Stomach (tissue), 4 donors: ENCODE data around the gene DPYSL3.

Source experiments
- CTCF ChIP-seq, 7 experiments: fragments of 450-650 bp in 4 of 7; fragments of 200-600 bp in 3 of 7; sonication (generic) in 3 of 7; IDR thresholded peaks; one replicate each; pipeline ENCODE4 v1.5.1; 2016 to 2019; ENCODE audit warnings: antibody characterized with exemption in 7 of 7, control low read depth in 2 of 7, mild to moderate bottlenecking in 1 of 7
- POLR2A ChIP-seq, 4 donors: fragments of 450-650 bp; IDR thresholded peaks; one replicate each; pipeline ENCODE4 v1.6.1; 2016; ENCODE audit warnings: antibody characterized with exemption in 4 of 4, control low read depth in 2 of 4, mild to moderate bottlenecking in 1 of 4, moderate library complexity in 1 of 4
- POLR2AphosphoS5 ChIP-seq, 3 donors: sonication (generic); formaldehyde crosslinking; IDR thresholded peaks; one replicate each; pipeline ENCODE4 v1.6.1; 2016; ENCODE audit warnings: antibody characterized with exemption in 3 of 3

DNA sequence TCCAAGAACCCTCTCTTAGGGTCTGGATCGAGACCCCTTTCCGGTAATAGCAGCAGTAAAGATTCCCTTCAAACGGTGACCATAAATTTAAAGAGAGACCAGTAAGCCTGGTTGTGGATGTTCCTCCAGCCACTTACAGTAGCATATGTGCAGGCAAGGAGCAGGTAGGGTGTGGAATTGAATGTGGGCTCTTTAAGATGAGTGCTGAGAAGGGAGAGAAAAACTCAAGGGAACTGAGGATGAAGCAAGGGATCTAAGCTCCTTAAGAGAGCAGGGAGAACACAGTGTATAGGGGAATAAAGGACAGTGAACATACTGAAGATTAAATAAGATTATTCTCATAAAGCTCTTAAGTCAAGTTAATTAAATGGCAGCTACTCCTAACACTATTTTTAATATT, 51.3 kb downstream of the DPYSL3 start:
- TF ChIP-seq POLR2AphosphoS5 (IDR thresholded peaks at IDR 0.05) (no peak), CTCF (IDR thresholded peaks at IDR 0.05) (no peak), POLR2A (IDR thresholded peaks at IDR 0.05) (no peak)
